Islet precursor cell (in vitro differentiated cells): ENCODE results near the gene CLCN7.
A peak's percentile ranks its signal among the peaks of the same experiment; 100 is the strongest.

Experiments
- DNase-seq: peaks from one replicate; pipeline ENCODE4 v3.0.0-alpha.2; 2018

The CLCN7 gene

DNA sequence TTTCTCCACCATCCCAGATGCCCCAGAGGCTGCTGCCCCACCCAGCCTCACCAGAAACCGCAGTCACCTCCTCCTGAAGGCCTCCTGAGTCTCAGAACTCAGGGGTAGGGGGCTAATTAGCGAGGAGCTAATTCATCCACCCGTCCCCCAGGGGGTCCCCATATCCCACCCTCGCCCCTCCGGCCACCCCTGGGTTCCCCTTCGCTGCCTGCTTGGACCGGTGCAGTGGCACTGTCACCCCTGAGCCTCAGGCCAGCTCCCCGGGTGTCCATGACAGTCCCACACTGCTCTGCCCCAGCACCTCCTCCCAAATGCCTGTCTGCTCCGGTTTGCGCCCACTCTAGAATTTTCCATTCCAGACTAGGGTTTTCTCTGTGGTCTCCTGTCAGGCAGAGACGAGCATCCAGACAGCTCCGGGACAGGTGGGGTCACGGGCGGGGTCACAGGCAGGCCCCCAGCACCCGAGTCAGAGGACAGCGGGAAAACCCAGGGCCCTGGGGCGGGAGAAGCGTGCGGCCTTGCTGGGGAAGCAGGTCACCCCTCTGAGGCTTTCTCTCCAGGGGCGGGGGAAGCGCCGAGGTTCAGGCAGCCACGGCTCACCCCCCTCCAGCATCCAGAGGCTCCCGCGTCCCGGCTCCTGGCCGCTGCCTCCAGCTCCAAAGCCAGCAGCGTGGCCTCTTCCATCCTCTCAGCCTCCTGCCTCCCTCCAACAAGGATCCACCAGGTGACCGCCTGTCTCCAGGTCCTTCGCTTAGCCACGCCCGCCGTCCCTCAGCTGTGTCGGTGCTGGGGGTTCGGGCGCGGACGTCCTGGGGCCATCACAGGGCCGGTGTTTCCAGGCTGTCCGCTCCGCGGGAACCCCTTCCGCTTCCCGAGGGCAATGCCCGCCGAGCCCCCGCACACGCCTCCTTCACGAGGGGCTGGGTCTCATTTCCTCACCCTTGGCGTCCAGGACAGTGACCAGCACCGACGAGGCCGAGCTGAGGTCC, 47.1 kb downstream of the CLCN7 start:
- DNase-seq: no peak

- DNase-seq: no peak
Measured at GRCh38 chr16:1426734-1427471, 47.9 kb downstream of the CLCN7 start.

- DNase-seq: no peak
Measured at GRCh38 chr16:1425616-1426370, 49.0 kb downstream of the CLCN7 start.

DNA sequence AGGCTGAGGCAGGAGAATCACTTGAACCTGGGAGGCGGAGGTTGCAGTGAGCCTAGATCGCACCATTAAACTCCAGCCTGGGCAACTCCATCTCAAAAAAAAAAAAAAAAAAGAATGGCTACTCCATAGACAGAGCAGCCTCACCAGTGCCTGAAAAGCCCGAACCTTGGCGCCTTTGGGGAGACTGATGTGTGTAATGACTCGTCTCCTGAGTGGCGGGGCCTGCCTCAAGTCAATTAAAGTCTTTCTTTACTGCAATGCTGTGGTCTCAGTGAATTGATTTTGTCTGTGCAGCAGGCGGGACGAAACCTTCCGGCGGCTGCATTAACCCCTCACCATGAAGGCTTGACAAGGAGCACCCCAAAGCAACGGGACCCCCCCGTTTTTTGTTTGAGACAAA, 50.8 kb downstream of the CLCN7 start:
- DNase-seq: no peak

DNA sequence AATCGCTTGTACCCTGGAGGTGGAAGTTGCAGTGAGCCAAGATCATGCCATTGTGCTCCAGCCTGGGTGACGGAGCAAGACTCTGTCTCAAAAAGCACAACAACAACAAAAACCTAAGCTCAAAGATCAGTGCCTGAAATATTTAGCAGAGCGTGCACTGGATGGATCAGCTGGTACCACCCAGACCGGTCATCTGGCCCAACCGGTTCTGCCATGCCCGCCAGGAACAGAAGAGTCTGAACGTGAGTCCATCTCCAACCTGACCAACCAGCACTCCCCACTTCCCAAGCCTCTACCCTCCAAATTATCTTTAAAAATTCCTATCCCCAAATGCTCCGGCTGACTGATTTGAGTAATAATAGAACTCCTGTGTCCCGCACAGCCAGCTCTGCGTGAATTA, 52.8 kb downstream of the CLCN7 start:
- DNase-seq: no peak

DNA sequence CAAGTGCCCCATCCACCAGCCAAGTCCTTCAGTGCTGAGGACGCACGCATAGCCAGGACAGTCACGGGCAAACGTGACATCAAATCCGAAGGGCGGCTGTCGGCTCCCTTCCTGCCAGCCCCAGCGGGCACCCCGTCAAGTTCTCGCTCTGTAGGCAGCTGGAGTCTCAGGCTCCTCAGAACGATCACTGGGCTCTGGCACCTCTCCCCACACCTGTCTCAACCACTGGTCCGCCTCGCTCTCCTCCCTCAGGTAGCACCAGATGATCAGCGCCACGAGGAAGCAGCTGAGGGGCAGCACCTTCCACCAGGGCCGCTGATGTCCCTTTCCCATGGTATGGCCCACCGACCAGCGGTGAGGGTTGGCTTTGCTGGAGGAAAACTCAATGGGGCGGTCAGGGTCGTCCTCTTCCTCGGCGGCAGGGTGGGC, 54.7 kb downstream of the CLCN7 start:
- no peak for DNase-seq

DNA sequence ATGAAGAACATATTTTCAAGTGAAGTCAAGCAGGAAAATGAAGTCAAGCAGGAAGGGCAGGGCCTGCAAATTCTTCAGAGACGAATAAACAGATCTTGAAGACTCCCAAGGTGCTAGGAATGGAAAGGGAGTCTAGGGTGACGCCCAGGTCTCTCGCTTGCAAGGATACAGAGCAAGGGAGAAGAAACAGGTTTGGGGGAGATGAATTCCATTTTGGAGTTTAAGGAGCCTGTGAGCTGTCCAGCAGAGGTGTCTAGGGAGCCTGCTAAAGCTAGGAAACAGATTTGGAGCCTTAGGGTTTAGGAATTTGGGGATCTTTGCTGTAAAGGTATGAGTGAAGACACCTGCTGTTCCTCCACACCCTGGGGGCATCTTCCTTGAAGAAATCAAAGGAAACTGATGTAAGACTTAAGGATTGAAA, 58.3 kb downstream of the CLCN7 start:
- DNase-seq: no peak

GRCh38 chr16:1414532-1415260, 60.1 kb downstream of the CLCN7 start, which contains the start of gene UNKL:
Gene UNKL (minus strand): TSS chr16:1414704. CDS start chr16:1414691, 13 bp downstream.
- peak; percentile 86 for DNase-seq

GRCh38 chr16:1413684-1414531, 60.9 kb downstream of the CLCN7 start:
- peak; percentile 79 for DNase-seq

GRCh38 chr16:1412847-1413246, 62.0 kb downstream of the CLCN7 start:
- DNase-seq: no peak

DNA sequence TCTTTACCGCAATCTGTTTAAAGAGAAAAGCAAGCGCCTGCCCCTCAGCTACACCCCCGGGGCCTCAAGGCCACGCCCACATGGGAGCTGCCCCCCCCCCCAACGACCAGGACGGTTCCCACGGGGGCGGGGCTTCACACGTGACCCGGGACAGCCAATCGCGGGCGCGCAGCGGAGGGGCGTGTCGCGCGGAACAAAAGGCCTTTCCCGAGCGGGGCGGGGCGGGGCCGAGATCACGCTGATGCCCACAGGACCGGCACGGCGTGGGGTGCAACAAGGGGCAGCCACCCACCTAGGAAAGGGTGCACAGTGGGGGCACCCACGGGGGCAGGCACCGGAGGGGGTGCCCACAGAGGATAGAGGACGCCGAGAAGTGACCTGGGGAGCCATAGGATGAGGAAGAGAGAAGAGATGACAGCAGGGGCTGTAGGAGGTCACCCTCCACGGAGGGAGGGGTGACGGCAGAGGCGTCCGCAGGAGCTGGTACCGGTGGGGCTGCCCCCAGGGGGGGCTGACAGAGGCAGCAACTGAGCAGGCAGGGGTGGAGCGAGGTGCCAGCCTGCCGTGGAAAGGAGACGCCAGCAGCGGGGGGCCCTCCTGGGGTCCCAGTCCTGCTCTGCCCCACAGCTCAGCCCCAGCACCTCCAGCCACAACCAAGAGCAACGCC, 66.5 kb downstream of the CLCN7 start:
- DNase-seq: peak; percentile 94

DNA sequence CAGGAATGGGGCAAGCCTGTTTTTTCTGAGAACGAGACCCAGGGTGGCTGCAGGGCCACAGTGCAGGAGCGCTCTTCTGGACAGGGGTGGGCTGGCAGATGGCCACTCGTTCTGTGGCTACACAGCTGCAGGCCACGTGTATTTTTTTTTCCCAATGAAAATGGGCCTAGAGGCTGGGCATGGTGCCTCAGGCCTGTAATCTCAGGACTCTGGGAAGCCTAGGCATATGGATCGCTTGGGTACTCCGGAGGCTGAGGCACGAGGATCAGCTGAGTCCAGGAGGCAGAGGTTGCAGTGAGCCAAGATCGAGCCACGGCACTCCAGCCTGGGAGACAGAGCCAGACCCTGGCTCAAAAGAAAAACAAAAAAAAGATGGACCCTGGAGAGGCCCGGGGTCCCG, 67.1 kb downstream of the CLCN7 start:
- no peak for DNase-seq

- DNase-seq: peak; percentile 40
Measured at GRCh38 chr16:1403733-1404132, 71.1 kb downstream of the CLCN7 start.

- peak; percentile 38 for DNase-seq
Measured at GRCh38 chr16:1403036-1403435, 71.8 kb downstream of the CLCN7 start.

GRCh38 chr16:1401758-1402154, 73.1 kb downstream of the CLCN7 start:
- no peak for DNase-seq

- peak; percentile 35 for DNase-seq
Measured at GRCh38 chr16:1401061-1401757, 73.6 kb downstream of the CLCN7 start.

DNA sequence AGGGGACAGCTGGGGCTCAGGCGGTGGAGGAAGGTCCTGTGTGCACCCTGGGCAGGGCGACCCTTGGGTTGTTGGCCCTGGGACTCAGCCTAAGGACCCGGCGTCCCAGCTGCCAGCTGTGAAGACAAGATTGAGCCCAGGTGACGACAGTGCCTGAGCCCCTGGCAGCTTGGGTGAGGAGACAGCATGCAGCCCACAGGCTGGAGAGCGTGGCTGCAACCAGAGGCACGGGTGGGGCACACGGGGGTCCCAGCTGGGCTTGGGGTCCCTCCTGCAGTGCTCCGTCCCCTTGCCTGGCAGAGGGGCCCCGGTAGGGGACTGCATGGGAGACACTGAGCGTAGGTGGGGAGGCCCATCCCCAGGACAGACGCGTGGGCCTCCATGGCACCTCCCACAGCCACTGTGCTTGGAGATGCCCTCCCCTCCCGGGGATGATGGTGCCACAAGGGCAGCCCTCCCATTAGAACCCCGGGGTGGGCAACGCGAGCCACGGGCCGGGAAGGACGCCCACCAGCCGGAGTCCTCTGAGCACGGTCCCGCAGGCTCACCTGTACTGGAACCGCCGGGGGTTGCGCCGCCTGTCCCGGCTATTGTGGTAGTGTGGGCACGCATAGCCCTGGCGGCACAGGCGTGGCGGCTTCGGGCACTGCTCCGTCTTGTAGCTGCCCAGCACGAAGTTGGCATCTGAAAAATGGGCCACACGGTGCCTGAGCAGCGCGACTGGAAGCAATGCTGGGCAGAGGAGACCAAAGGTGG, 75.8 kb downstream of the CLCN7 start:
- DNase-seq: no peak

- no peak for DNase-seq
Measured at GRCh38 chr16:1398351-1398750, 76.5 kb downstream of the CLCN7 start.

GRCh38 chr16:1397779-1398178, 77.0 kb downstream of the CLCN7 start:
- no peak for DNase-seq
